ENCODE data around the gene PNMA6E. TPM values are rescaled to one million over a fixed set of nuclear protein-coding genes. Genes with fewer than 3 reads are reported as not detected.

The PNMA6E gene
- total RNA-seq, 4 donors from 2014 or later = not detected

DNA sequence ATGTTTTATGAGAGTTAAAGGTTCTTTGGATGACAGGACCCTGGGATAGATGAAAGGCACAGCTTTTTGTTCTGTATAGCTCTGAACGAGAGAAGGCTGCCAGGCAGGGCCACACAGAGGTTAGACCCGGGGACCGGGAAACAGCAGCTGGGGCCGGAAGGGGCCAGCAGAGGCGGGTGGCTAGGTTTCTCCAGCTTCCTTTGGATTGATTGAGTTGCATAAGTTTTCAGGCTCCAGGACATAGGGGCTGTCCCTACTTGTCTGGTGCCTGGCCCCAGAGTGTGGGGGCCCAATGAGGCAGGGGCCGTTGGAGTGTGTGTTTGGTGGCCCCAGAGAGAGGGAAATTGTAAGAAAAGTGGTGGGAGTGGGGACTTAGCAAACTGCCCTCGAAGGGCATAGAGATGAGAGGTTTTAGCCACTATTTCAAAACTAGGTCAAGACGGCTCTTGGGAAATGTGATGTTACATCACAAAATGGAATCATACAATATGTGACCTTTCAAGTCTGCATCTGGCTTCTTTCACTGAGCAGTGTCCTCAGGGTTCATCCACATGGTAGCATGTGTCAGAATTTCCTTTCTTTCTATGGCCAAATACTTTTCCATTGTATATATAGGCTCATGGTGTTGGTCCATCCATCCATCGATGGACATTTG lies 13.8 kb upstream of the PNMA6E start:
- Histone ChIP-seq H3K4me3 (no peak overlapping the region), H3K9me3 (no peaks in the 10 kb centered on the region), H3K27ac (peak overlapping the region; percentile 19 to 38), H3K27me3 (no peaks in the 10 kb centered on the region), H3K36me3 (no peaks in the 10 kb centered on the region), H3K4me1 (no peaks in the 10 kb centered on the region)
- TF ChIP-seq POLR2A (IDR thresholded peaks at IDR 0.05) = no peak
- TF ChIP-seq, protein P1, sequence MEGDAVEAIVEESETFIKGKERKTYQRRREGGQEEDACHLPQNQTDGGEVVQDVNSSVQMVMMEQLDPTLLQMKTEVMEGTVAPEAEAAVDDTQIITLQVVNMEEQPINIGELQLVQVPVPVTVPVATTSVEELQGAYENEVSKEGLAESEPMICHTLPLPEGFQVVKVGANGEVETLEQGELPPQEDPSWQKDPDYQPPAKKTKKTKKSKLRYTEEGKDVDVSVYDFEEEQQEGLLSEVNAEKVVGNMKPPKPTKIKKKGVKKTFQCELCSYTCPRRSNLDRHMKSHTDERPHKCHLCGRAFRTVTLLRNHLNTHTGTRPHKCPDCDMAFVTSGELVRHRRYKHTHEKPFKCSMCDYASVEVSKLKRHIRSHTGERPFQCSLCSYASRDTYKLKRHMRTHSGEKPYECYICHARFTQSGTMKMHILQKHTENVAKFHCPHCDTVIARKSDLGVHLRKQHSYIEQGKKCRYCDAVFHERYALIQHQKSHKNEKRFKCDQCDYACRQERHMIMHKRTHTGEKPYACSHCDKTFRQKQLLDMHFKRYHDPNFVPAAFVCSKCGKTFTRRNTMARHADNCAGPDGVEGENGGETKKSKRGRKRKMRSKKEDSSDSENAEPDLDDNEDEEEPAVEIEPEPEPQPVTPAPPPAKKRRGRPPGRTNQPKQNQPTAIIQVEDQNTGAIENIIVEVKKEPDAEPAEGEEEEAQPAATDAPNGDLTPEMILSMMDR (IDR thresholded peaks at IDR 0.05) = no peak
- DNase-seq = no peak
- intact Hi-C loops (cut with DNase I; ENCODE audit: low total_unique reads) = no loop called here

DNA sequence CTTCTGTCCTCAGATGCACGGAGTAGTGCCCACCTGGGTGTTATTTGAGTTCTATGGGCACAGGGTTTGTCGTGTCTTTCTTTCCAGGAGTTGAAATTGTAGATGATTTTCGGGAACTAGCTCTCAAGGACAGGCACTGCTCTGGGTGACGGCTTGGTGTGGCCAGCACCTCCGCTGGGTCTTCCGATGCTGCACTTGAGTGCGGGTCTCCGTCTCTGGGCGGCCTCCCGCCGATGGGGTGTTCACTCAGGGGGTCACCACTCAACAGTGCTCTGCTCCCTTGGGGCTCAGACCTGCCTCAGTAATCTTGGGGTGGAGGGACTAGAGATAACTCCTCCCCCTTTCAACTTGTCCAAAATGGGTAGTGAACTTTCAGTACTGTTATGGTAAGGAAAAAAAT lies 12.6 kb upstream of the PNMA6E start:
- TF ChIP-seq, protein P1 (IDR thresholded peaks at IDR 0.05) = no peak
- TF ChIP-seq POLR2A (IDR thresholded peaks at IDR 0.05) = no peak
- no peak overlapping the region for H3K27ac ChIP-seq
- H3K4me1 ChIP-seq = no peaks in the 10 kb centered on the region
- no peaks in the 10 kb centered on the region for H3K36me3 ChIP-seq
- intact Hi-C loops (cut with DNase I; ENCODE audit: low total_unique reads) = no loop called here
- no peak for DNase-seq
- no peaks in the 10 kb centered on the region for H3K9me3 ChIP-seq
- H3K27me3 ChIP-seq = no peaks in the 10 kb centered on the region
- no peak overlapping the region for H3K4me3 ChIP-seq

DNA sequence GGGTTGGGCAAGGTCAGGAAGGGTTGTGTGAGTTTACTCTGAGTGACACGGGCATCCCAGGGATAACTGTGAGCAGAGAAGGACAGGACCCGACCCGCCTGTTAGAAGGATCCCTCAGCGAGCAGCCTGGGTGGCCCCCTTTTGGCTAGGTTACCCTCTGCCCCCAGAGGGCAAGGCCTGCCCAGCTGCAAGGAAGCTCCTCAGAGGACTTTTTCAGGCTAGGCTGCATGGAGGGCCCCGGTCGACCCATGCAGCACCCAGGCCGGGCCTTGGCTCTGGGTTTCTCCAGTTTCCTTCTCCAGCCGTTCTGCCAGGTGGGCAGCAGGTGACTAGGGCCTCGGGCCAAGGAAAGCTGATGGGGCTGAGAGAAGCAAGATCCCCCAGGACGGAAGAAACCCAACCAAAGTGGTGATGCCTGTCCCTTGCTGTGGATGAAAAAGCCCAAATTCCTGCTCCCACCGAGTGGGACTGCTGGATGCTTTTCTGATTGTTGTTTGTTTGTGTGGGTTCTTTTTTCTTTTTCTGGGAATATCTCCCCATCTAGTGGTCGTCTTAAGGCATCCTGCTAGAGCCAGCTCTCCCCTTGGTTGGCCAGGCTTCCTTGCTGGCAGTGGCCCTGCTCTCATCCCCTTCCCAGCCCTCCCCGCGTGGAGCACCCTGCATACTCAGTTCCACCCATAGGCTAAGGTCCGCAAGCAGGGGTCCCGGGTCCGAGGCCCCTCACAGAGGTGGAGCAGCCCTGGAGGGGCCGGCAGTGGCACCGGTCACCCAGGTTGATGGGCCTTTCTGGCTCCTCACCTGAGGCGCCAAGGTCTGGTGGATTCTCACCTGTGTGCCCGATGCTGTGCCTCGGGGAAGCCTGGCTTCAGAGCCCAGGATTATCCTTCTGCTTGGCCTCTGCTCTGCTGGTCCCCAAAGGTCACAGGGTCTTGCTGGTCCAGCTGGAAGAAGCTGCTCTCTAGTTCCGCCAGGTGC lies 11.9 kb upstream of the PNMA6E start:
- H3K36me3 ChIP-seq = no peaks in the 10 kb centered on the region
- H3K4me3 ChIP-seq = peak overlapping the region in 1 of 2 donors; percentile 43
- TF ChIP-seq, protein P1 (IDR thresholded peaks at IDR 0.05) = peak in 2 of 4 experiments; percentile 7 to 28
- no peak for TF ChIP-seq POLR2A (IDR thresholded peaks at IDR 0.05)
- H3K27ac ChIP-seq = peak overlapping the region in 1 of 2 donors; percentile 4
- H3K9me3 ChIP-seq = no peaks in the 10 kb centered on the region
- intact Hi-C loops (cut with DNase I; ENCODE audit: low total_unique reads) = no loop called here
- no peaks in the 10 kb centered on the region for H3K27me3 ChIP-seq
- DNase-seq = no peak
- H3K4me1 ChIP-seq = no peaks in the 10 kb centered on the region

DNA sequence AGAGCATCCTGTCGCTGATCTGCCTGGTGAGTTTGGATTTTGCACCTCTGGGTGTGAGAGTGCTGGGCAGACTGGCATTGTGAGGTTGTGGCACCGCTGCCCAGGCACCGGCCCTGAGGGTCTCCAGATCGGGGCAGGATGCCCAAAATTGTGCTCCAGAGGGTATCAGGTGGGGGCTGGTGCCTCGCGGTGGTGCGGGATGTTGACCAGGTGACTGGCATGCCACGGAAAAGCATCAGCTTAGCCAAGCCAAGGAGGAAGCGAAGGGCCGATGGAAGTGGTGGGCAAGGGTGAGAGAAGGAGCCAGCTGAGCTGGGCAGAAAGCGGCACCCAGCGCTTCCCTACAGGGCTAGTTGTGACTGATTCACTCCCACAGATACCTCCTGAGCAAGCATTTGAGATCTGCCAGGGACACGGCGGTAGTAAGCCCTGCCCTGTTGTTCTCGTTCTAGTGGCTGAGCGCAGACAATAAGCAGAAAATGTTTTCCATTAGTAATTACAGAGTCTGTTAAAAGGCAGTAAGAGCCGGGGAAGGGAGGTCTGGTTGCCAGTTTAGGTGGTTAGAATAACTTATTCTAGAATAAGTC lies 10.9 kb upstream of the PNMA6E start:
- DNase-seq = no peak
- TF ChIP-seq POLR2A (IDR thresholded peaks at IDR 0.05) = no peak
- TF ChIP-seq, protein P1 (IDR thresholded peaks at IDR 0.05) = no peak

More for the DNA sequence above, 10.9 kb upstream of the PNMA6E start:
- no peaks in the 10 kb centered on the region for H3K4me1 ChIP-seq
- peak overlapping the region; percentile 43 to 50 for H3K4me3 ChIP-seq
- H3K27me3 ChIP-seq = no peaks in the 10 kb centered on the region
- H3K36me3 ChIP-seq = no peaks in the 10 kb centered on the region
- H3K27ac ChIP-seq = peak overlapping the region in 1 of 2 donors; percentile 4
- intact Hi-C loops (cut with DNase I; ENCODE audit: low total_unique reads) = no loop called here
- no peaks in the 10 kb centered on the region for H3K9me3 ChIP-seq

Data from uterus (tissue), 4 donors.